K562 (cell line): ENCODE measurements around the gene SEPTIN2. TPM values are rescaled to one million over a fixed set of nuclear protein-coding genes. Genes with fewer than 3 reads are reported as not detected.

Source experiments
- ATAC-seq: fragments of 200-7000 bp; cut with Tn5 transposase; 3 replicates; pipeline ENCODE4 v1.9.1; 2020; ENCODE audit warnings: moderate library complexity
- BruUV-seq: library from RNA; stranded (reverse); fragments of 400-500 nt; replicated peaks from 2 replicates; lab custom pipeline; 2021; lab: Mats Ljungman, UMichigan
- CTCF ChIA-PET: fragments of 300-600 bp; formaldehyde crosslinking; extraction: SDS; loops from one replicate; lab custom pipeline; 2021; ENCODE audit warnings: low intra/inter-chr PET ratio; lab: Yijun Ruan, JAX
- POLR2A ChIA-PET: fragments of 300-600, 350-650 bp; sonication (Branson Sonifier 250); formaldehyde crosslinking; extraction: SDS; loops from one replicate; lab custom pipeline; 2021; ENCODE audit warnings: antibody characterized with exemption, inconsistent platforms; lab: Yijun Ruan, JAX
- DNase-seq, 4 experiments: peaks; one replicate each; pipeline versions ENCODE4 v3.0.0 to v3.0.0-alpha.2; 2011 to 2018; ENCODE audit warnings: low spot score in 3 of 4, mixed read lengths in 3 of 4; ENCODE audit errors: extremely low read depth in 1 of 4
- FAIRE-seq: peaks from 2 replicates; lab custom pipeline; 2011; peaks lifted over from hg19 to GRCh38; lab: Jason Lieb, UNC
- H2AFZ ChIP-seq: 2 replicates; pipeline ENCODE4 v1.6.0; 2011; ENCODE audit warnings: low read depth, low read length, control low read depth, inconsistent platforms
- H3K27ac ChIP-seq: fragments of 200-600 bp; 3 replicates; pipeline ENCODE4 v1.8.0; 2011; ENCODE audit warnings: low read depth, mild to moderate bottlenecking, control low read depth, inconsistent platforms, low read length, moderate library complexity, mixed read lengths; ENCODE audit errors: extremely low read depth
- H3K27me3 ChIP-seq, 2 experiments: fragments of 300-600 bp in 1 of 2; 2 replicates in 1 of 2; 3 replicates in 1 of 2; pipeline versions ENCODE4 v1.6.0 to v1.8.0; 2011; ENCODE audit warnings: inconsistent platforms in 2 of 2, low read length in 2 of 2, mild to moderate bottlenecking in 1 of 2, mixed read lengths in 1 of 2, moderate library complexity in 1 of 2; ENCODE audit not compliant: control insufficient read depth in 2 of 2, insufficient read depth in 2 of 2
- H3K36me3 ChIP-seq: fragments of 300-600 bp; 3 replicates; pipeline ENCODE4 v1.8.0; 2011; ENCODE audit warnings: mild to moderate bottlenecking, low read length, inconsistent platforms; ENCODE audit not compliant: control insufficient read depth, insufficient read depth
- H3K4me1 ChIP-seq, 2 experiments: fragments of 200-600 bp in 1 of 2; replicated peaks in 1 of 2; 2 replicates in 1 of 2; 3 replicates in 1 of 2; pipeline versions ENCODE4 v1.5.1 to v1.8.0; 2011; ENCODE audit warnings: inconsistent platforms in 2 of 2, low read length in 2 of 2, mild to moderate bottlenecking in 1 of 2, mixed read lengths in 1 of 2, moderate library complexity in 1 of 2; ENCODE audit not compliant: control insufficient read depth in 2 of 2, insufficient read depth in 2 of 2
- H3K4me2 ChIP-seq: 2 replicates; pipeline ENCODE4 v1.6.1; 2011; ENCODE audit warnings: low read length, control low read depth, inconsistent platforms, mixed read lengths; ENCODE audit not compliant: insufficient read depth
- H3K4me3 ChIP-seq: fragments of 200-600 bp; sonication (generic), shearing (Covaris generic); 2 replicates; pipeline ENCODE4 v1.5.1; 2016; ENCODE audit warnings: control low read depth, inconsistent platforms
- H3K79me2 ChIP-seq: fragments of 200-600 bp; 3 replicates; pipeline ENCODE4 v1.8.0; 2011; ENCODE audit warnings: low read length, inconsistent platforms; ENCODE audit not compliant: control insufficient read depth, insufficient read depth
- H3K9ac ChIP-seq, 2 experiments: 2 replicates each; pipeline versions ENCODE4 v1.6.0 to v1.6.1; 2011; ENCODE audit warnings: low read depth in 2 of 2, low read length in 2 of 2, control low read depth in 1 of 2, inconsistent platforms in 1 of 2, mild to moderate bottlenecking in 1 of 2, mixed read lengths in 1 of 2; ENCODE audit not compliant: insufficient read depth in 1 of 2
- H3K9me1 ChIP-seq: one replicate; pipeline ENCODE4 v1.6.0; 2011; ENCODE audit warnings: inconsistent platforms, mild to moderate bottlenecking, low read length, moderate library complexity; ENCODE audit not compliant: control insufficient read depth, insufficient read depth
- H3K9me3 ChIP-seq: replicated peaks from 2 replicates; pipeline ENCODE4 v1.5.1; 2011; ENCODE audit warnings: low read depth, low read length, inconsistent platforms; ENCODE audit not compliant: control insufficient read depth, insufficient read depth
- H4K20me1 ChIP-seq: replicated peaks from 2 replicates; pipeline ENCODE4 v1.6.1; 2011; ENCODE audit warnings: low read length, inconsistent platforms, mixed read lengths; ENCODE audit not compliant: control insufficient read depth, insufficient read depth
- CBX3 ChIP-seq, 2 experiments: IDR thresholded peaks; 1 replicate in 1 of 2; 2 replicates in 1 of 2; pipeline ENCODE4 v1.6.1; 2012; ENCODE audit warnings: inconsistent platforms in 2 of 2, low read length in 2 of 2, borderline replicate concordance in 1 of 2, control low read depth in 1 of 2
- E2F4 ChIP-seq: sonication (generic); formaldehyde crosslinking; IDR thresholded peaks from 2 replicates; pipeline ENCODE4 v1.8.0; 2022; ENCODE audit warnings: mild to moderate bottlenecking, low read depth, missing genetic modification reagents
- GTF2F1 ChIP-seq: IDR thresholded peaks from 2 replicates; pipeline ENCODE4 v1.6.1; 2011; ENCODE audit warnings: low read depth, low read length, improper control_type of control experiment
- KLF1 ChIP-seq: fragments of 450-650 bp; IDR thresholded peaks from 2 replicates; pipeline ENCODE4 v1.6.1; 2016; ENCODE audit warnings: missing genetic modification characterization, missing compliant biosample characterization
- NFYB ChIP-seq: IDR thresholded peaks from 2 replicates; pipeline ENCODE4 v1.6.1; 2011; ENCODE audit warnings: mild to moderate bottlenecking, moderate library complexity; ENCODE audit not compliant: insufficient read length; ENCODE audit errors: extremely low read depth
- RBM25 ChIP-seq: fragments of 200-400 bp; formaldehyde crosslinking; IDR thresholded peaks from 2 replicates; pipeline ENCODE4 v1.6.1; 2018; ENCODE audit warnings: low read length, low read depth, moderate library complexity; ENCODE audit not compliant: severe bottlenecking
- TEAD4 ChIP-seq, 2 experiments: sonication (generic) in 1 of 2; formaldehyde crosslinking in 1 of 2; IDR thresholded peaks; 2 replicates each; pipeline versions ENCODE4 v1.6.1 to v1.8.0; 2012 to 2022; ENCODE audit warnings: borderline replicate concordance in 1 of 2, inconsistent platforms in 1 of 2, low read length in 1 of 2, mild to moderate bottlenecking in 1 of 2, missing genetic modification reagents in 1 of 2
- TRIM28 ChIP-seq: fragments of 450-650 bp; IDR thresholded peaks from 2 replicates; pipeline ENCODE4 v1.6.1; 2017
- ZNF253 ChIP-seq: fragments of 250-450 bp; sonication (Bioruptor Pico); conservative IDR thresholded peaks from 2 replicates; pipeline ENCODE4 v1.6.1; 2021; ENCODE audit warnings: mild to moderate bottlenecking
- ZNF644 ChIP-seq: fragments of 200-800 bp; sonication (Bioruptor generic); IDR thresholded peaks from 2 replicates; pipeline ENCODE4 v1.6.1; 2016; ENCODE audit warnings: low read depth, missing genetic modification characterization, missing compliant biosample characterization
- WGBS: fragments of 100-300 bp; shearing (Covaris generic); methylation state at CpG from one replicate; pipeline ENCODE4 v1.1.6; 2016; ENCODE audit warnings: low coverage, mixed read lengths; ENCODE audit not compliant: insufficient coverage; ENCODE audit errors: missing lambda C conversion rate; 5-methylcytosine and 5-hydroxymethylcytosine counted together
- in situ Hi-C: fragments of 300-500 bp; cut with MboI; formaldehyde crosslinking; loops from 4 replicates; pipeline ENCODE4 v1.15.0; 2018; ENCODE audit warnings: inconsistent platforms, mixed read lengths
- intact Hi-C: fragments of 100-400 bp; cut with micrococcal nuclease; formaldehyde crosslinking; loops from 2 replicates; pipeline ENCODE4 v1.14.2; 2022
- polyA plus RNA-seq, 8 experiments: library from polyadenylated mRNA; depleted of rRNA in 4 of 8; stranded (reverse) in 5 of 8; unstranded in 3 of 8; fragments of >200 nt; fragmentation: Nextera tagmentation in 2 of 8; fragmentation: Illumina TruSeq in 1 of 8; extraction: Ambion mirVana in 2 of 8; extraction: Trizol in 1 of 8; gene quantifications; 2 replicates each; pipeline versions ENCODE4 v1.2.1 to v1.2.3, GENCODE V29; 2011 to 2014; ENCODE audit warnings: inconsistent platforms in 1 of 8, missing spikeins in 1 of 8
- total RNA-seq, 7 experiments: library from RNA; depleted of rRNA in 6 of 7; stranded (reverse); fragments of >200 nt in 6 of 7; fragmentation: Illumina TruSeq in 2 of 7; extraction: Trizol in 2 of 7; gene quantifications; 2 replicates each; pipeline versions ENCODE4 v1.2.1 to v1.2.3, GENCODE V29; 2011 to 2021; ENCODE audit warnings: low replicate concordance in 1 of 7

SEPTIN2 gene
- total and polyA plus RNA-seq, 9 of the 15 experiments (the other 6 are each of a cell fraction or from before 2014, with no cell fraction given): 121 to 367 (median 166) TPM

DNA sequence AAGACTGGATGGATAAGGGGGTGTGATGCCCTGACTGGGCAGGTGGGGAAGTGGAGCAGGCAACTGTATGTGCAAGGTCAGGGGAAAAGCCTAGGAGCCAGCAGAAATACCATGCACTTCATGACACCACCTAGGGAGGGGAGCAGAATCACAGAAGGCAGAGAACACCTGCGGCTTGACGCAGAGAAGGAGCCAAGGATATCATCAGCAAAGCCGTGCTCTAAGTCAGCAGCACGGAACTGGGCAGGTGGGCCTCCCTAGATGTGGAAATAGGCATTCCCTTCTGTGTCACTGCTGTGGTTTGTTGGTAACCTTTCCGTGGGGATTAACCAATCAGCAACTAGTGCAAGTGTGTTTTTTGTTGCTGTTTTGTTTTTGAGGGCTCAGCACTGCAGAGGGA, 41.6 kb upstream of the SEPTIN2 start:
- ATAC-seq (no peak; the same call in 2 of the 3 replicates), DNase-seq (no peak), FAIRE-seq (no peak)
- Histone ChIP-seq H3K4me1 (peaks cover 0 to 18% of the 10 kb centered on the region in 2 experiments; a peak in 4 of 5 replicates), H3K9me1 (no peaks in the 10 kb centered on the region), H2AFZ (no peak overlapping the region), H3K79me2 (peaks cover 95% of the 10 kb centered on the region), H3K27me3 (no peaks in the 10 kb centered on the region), H4K20me1 (peaks cover 18% of the 10 kb centered on the region), H3K9me3 (no peaks in the 10 kb centered on the region), H3K9ac (no peak overlapping the region), H3K4me3 (no peak overlapping the region), H3K36me3 (peaks cover 20% of the 10 kb centered on the region; the same call in 1 of the 3 replicates), H3K27ac (no peak overlapping the region), H3K4me2 (no peak overlapping the region)
- ChIA-PET CTCF (no interaction called here), POLR2A (no interaction called here)
- no TSS peak for BruUV-seq
- intact Hi-C loops (no loop called here), in situ Hi-C loops (no loop called here)
- 86% methylated on average over 3 of the region's 5 CpGs for WGBS
- peak; percentile 17 for TF ChIP-seq NFYB
- TF ChIP-seq KLF1 (tag): no peak
- TF ChIP-seq GTF2F1: no peak

- Histone ChIP-seq H3K36me3 (0 out of 3 replicates have a peak, but pooled peaks cover 13% of the 10 kb centered on the region), H2AFZ (no peak overlapping the region), H3K27ac (no peak overlapping the region), H3K4me2 (no peak overlapping the region), H3K9ac (no peak overlapping the region), H3K4me3 (no peak overlapping the region)
- POLR2A ChIA-PET: interaction anchor here (0.6 kb wide), 1 partner anchor 199 kb away, joined by 3 read pairs; no protein-coding TSS in a partner anchor
- no TSS peak for BruUV-seq
- WGBS: 100% methylated on average over 1 of the region's 1 CpG
- CTCF ChIA-PET: no interaction called here
- TF ChIP-seq ZNF644 (tag): no peak
- peak; percentile 77; the same call in 1 of the 2 replicates for TF ChIP-seq TRIM28
- 0 out of 3 replicates have a peak, but pooled peaks of 1 of the 2 experiments have one; percentile 33 for TF ChIP-seq CBX3 (IDR thresholded peaks at IDR 0.05; ENCODE audit: borderline replicate concordance in 1 of 2, low read length in 2 of 2)
- no peak for TF ChIP-seq ZNF253 (CRISPR knock-in tag)
- TF ChIP-seq TEAD4 (IDR thresholded peaks at IDR 0.05; ENCODE audit: low read length): no peak
- no peak for TF ChIP-seq TEAD4 (CRISPR knock-in tag; IDR thresholded peaks at IDR 0.05; ENCODE audit: borderline replicate concordance)
- peak; percentile 48 for TF ChIP-seq RBM25
- TF ChIP-seq E2F4 (CRISPR knock-in tag): no peak
- TF ChIP-seq, all 486 proteins: peak for 3
- no peak for FAIRE-seq
- H3K4me1 ChIP-seq: peaks cover 11 to 21% of the 10 kb centered on the region in 2 experiments; a peak in 4 of 5 replicates
- no peaks in the 10 kb centered on the region for H3K9me3 ChIP-seq
- H4K20me1 ChIP-seq: peaks cover 7% of the 10 kb centered on the region; the same call in 1 of the 2 replicates
- no peak for DNase-seq
- H3K27me3 ChIP-seq: no peaks in the 10 kb centered on the region
- no peak for ATAC-seq
- in situ Hi-C loops: no loop called here
- intact Hi-C loops: loop anchor here (5.0 kb wide), 1 partner anchor 42 kb away; the partner anchor contains the start of genes HDLBP and SEPTIN2
- H3K9me1 ChIP-seq: no peaks in the 10 kb centered on the region
- peaks cover 95% of the 10 kb centered on the region for H3K79me2 ChIP-seq
Measured at GRCh38 chr2:241275504-241275903, 40.2 kb upstream of the SEPTIN2 start.
